ENCODE data around the gene SORCS2. TPM values are rescaled to one million over a fixed set of nuclear protein-coding genes. Genes with fewer than 3 reads are reported as not detected.

SORCS2 gene
- total and polyA plus RNA-seq, 2 of the 4 experiments (the other 2 are of a cell fraction), result 0.36 to 0.62 TPM

DNA sequence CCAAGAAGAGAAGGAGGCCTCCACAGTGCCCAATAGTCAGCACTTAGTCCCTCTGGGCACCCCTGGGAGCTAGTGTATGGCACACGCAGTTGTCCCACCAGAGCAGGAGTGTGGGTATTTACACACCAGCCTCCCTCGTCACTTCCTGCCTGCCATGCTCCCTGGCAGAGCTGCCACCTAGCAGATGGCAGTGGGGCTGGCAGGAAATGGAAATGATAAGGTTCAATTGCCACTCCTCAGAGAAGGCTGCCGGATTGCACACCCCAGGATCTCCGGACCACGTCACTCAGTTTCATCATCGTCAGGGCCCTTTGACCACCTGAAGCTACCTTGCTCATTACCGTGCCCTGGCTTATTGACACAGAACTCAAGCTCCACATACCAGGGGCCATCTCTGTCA, 415.7 kb downstream of the SORCS2 start:
- BruUV-seq (replicated peaks), result no TSS peak
- Histone ChIP-seq H3K9me3 (ENCODE audit: control insufficient read depth, insufficient read depth, low read length) (peaks cover 3% of the 10 kb centered on the region; the same call in 1 of the 2 replicates), H4K91ac (ENCODE audit: insufficient read depth, low read depth, low read length) (no peak overlapping the region), H2AK5ac (ENCODE audit: low read depth, low read length) (no peak overlapping the region), H3K14ac (replicated peaks; ENCODE audit: low read depth, low read length) (no peak overlapping the region), H3K56ac (ENCODE audit: extremely low read depth, insufficient read depth, low read length) (no peak overlapping the region), H2BK20ac (ENCODE audit: low read depth, low read length) (no peak overlapping the region), H4K8ac (ENCODE audit: low read depth in 2 of 2, low read length in 2 of 2) (no peak overlapping the region), H2BK15ac (ENCODE audit: low read depth, low read length) (no peak overlapping the region), H3K27ac (ENCODE audit: insufficient read depth, low read length) (no peak overlapping the region), H3K9ac (ENCODE audit: low read depth, low read length) (no peak overlapping the region), H3K4me1 (ENCODE audit: control insufficient read depth, insufficient read depth, low read length) (no peaks in the 10 kb centered on the region), H3K9me1 (ENCODE audit: insufficient read depth, low read length) (no peaks in the 10 kb centered on the region), H2AFZ (replicated peaks; ENCODE audit: low read length, poor library complexity) (no peak overlapping the region), H3K23ac (ENCODE audit: low read depth, low read length) (no peak overlapping the region), H4K5ac (ENCODE audit: low read depth, low read length) (no peak overlapping the region), H3K4me2 (ENCODE audit: low read depth, low read length) (no peak overlapping the region), H3K36me3 (ENCODE audit: control insufficient read depth, insufficient read depth, low read length) (no peaks in the 10 kb centered on the region), H4K20me1 (ENCODE audit: insufficient read depth, low read length) (no peaks in the 10 kb centered on the region), H3K18ac (ENCODE audit: low read depth, low read length) (no peak overlapping the region), H3K79me1 (ENCODE audit: low read depth in 1 of 2, low read length in 2 of 2) (no peaks in the 10 kb centered on the region), H3K27me3 (ENCODE audit: control insufficient read depth, insufficient read depth, low read length) (peaks cover 36% of the 10 kb centered on the region), H3K4me3 (ENCODE audit: insufficient read depth, low read depth, low read length) (no peak overlapping the region), H2BK120ac (ENCODE audit: low read depth, low read length) (no peak overlapping the region), H3K4ac (ENCODE audit: low read depth, low read length) (no peak overlapping the region), H2BK5ac (ENCODE audit: low read depth, low read length, poor library complexity, severe bottlenecking) (no peak overlapping the region), H2AK9ac (replicated peaks; ENCODE audit: low read depth, low read length, poor library complexity) (no peak overlapping the region)
- no peak for ATAC-seq (ENCODE audit: low read depth)
- POLR2A ChIA-PET (ENCODE audit: unreplicated experiment), result no interaction called here
- 70% methylated on average over 2 of the region's 7 CpGs; no CpG with 5 or more reads in 1 of the 2 experiments for WGBS, 2 experiments (ENCODE audit: extremely low coverage in 2 of 2, insufficient read length in 1 of 2)
- intact Hi-C loops (cut with micrococcal nuclease) (no loop called here), dilution Hi-C loops (cut with HindIII; ENCODE audit: low sequenced_read_pairs, unreplicated experiment) (no loop called here), in situ Hi-C loops (cut with MboI; ENCODE audit: low sequenced_read_pairs) (no loop called here)
- TF ChIP-seq RAD21 (IDR thresholded peaks at IDR 0.05; ENCODE audit: low read length) (no peak), SMC3 (IDR thresholded peaks at IDR 0.05; ENCODE audit: low read depth, low read length) (no peak), FOS (IDR thresholded peaks at IDR 0.05; ENCODE audit: low read depth, low read length) (no peak), MXI1 (IDR thresholded peaks at IDR 0.05; ENCODE audit: borderline replicate concordance, low read depth, low read length) (no peak), POLR2A (IDR thresholded peaks at IDR 0.05; ENCODE audit: low read depth, low read length) (no peak), RCOR1 (IDR thresholded peaks at IDR 0.05; ENCODE audit: insufficient replicate concordance, low read length) (no peak), MAFK (IDR thresholded peaks at IDR 0.05; ENCODE audit: low read depth, low read length) (no peak), MAZ (IDR thresholded peaks at IDR 0.05; ENCODE audit: borderline replicate concordance, low read depth, low read length) (no peak), CEBPB (IDR thresholded peaks at IDR 0.05; ENCODE audit: low read depth, low read length) (no peak), BHLHE40 (IDR thresholded peaks at IDR 0.05; ENCODE audit: low read depth, low read length) (no peak)
- TF ChIP-seq, protein P1, sequence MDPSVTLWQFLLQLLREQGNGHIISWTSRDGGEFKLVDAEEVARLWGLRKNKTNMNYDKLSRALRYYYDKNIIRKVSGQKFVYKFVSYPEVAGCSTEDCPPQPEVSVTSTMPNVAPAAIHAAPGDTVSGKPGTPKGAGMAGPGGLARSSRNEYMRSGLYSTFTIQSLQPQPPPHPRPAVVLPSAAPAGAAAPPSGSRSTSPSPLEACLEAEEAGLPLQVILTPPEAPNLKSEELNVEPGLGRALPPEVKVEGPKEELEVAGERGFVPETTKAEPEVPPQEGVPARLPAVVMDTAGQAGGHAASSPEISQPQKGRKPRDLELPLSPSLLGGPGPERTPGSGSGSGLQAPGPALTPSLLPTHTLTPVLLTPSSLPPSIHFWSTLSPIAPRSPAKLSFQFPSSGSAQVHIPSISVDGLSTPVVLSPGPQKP (IDR thresholded peaks at IDR 0.05; ENCODE audit: borderline replicate concordance, low read depth, low read length), result no peak
- TF ChIP-seq, protein P2, sequence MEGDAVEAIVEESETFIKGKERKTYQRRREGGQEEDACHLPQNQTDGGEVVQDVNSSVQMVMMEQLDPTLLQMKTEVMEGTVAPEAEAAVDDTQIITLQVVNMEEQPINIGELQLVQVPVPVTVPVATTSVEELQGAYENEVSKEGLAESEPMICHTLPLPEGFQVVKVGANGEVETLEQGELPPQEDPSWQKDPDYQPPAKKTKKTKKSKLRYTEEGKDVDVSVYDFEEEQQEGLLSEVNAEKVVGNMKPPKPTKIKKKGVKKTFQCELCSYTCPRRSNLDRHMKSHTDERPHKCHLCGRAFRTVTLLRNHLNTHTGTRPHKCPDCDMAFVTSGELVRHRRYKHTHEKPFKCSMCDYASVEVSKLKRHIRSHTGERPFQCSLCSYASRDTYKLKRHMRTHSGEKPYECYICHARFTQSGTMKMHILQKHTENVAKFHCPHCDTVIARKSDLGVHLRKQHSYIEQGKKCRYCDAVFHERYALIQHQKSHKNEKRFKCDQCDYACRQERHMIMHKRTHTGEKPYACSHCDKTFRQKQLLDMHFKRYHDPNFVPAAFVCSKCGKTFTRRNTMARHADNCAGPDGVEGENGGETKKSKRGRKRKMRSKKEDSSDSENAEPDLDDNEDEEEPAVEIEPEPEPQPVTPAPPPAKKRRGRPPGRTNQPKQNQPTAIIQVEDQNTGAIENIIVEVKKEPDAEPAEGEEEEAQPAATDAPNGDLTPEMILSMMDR (conservative IDR thresholded peaks at IDR 0.05; ENCODE audit: low read depth, low read length), result no peak
- no peak for DNase-seq
- CTCF ChIA-PET, result no interaction called here
